ENCODE measurements around the gene IL11RA. TPM values are rescaled to one million over a fixed set of nuclear protein-coding genes. Genes with fewer than 3 reads are reported as not detected.
"Not testable (repeated sequence)": the region's sequence is repeated elsewhere in the genome, so short reads cannot be mapped to it uniquely, and the experiment has no call there.

IL11RA gene
- total RNA-seq, 1 donor from 2014 or later: 4.7 TPM

DNA sequence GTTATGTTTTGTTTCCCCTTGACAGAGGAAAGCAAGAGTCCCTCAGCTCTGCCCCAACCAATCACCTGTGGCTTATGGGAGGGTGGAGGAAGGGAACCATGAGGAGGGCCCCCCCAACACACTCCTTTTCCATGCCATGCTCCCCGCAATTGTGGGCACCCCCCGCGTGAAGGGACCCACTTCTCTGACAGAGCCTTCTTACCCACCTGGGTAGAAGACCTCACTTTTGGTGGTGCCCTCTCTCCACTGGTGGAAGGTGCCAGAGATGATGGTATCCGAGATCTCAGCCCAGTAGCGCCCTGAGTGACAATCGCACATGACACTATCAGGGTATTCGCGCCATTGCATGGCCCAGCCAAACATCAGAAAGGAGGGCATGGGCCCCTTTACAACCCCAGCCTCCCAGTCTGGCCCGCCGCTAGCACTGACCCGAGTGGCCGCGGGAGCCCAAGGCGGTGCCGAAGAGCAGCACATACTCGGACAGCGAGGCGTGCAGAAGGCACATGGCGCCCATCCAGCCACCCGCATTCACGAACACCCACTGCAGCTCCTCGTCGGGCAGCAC is 15.1 kb upstream of the IL11RA start:
- peak overlapping the region; percentile 83 for H3K4me3 ChIP-seq (ENCODE audit: low read depth, low read length)
- DNase-seq (ENCODE audit: low read depth): no peak
- TF ChIP-seq, protein P1, sequence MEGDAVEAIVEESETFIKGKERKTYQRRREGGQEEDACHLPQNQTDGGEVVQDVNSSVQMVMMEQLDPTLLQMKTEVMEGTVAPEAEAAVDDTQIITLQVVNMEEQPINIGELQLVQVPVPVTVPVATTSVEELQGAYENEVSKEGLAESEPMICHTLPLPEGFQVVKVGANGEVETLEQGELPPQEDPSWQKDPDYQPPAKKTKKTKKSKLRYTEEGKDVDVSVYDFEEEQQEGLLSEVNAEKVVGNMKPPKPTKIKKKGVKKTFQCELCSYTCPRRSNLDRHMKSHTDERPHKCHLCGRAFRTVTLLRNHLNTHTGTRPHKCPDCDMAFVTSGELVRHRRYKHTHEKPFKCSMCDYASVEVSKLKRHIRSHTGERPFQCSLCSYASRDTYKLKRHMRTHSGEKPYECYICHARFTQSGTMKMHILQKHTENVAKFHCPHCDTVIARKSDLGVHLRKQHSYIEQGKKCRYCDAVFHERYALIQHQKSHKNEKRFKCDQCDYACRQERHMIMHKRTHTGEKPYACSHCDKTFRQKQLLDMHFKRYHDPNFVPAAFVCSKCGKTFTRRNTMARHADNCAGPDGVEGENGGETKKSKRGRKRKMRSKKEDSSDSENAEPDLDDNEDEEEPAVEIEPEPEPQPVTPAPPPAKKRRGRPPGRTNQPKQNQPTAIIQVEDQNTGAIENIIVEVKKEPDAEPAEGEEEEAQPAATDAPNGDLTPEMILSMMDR (conservative IDR thresholded peaks at IDR 0.05; ENCODE audit: low read depth, low read length): no peak

- H3K4me3 ChIP-seq (ENCODE audit: low read depth, low read length): peak within 1 kb of the TSS; percentile 83
- TF ChIP-seq, protein P1 (conservative IDR thresholded peaks at IDR 0.05; ENCODE audit: low read depth, low read length): no peak
- DNase-seq (ENCODE audit: low read depth): no peak
Measured at GRCh38 chr9:34637356-34638137, 14.4 kb upstream of the IL11RA start, which contains the start of gene SIGMAR1. Gene SIGMAR1 (minus strand): TSS chr9:34637787. CDS start chr9:34637697, 90 bp downstream.

DNA sequence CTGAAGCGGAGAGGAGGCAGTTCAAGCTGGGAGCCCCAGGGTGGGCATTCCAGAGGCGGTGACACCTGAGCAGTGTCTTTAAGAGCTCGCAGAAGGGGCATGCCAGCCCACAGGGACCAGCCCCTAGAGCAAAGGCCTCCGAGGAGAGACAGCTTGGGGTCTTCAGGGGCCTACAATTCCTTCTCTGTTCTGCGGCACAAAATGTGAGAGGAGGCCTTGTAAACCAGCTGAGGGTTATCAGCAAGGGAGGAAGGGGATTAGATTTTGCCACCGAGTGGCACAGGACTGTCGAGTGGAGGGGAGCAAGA is 13.9 kb upstream of the IL11RA start:
- DNase-seq (ENCODE audit: low read depth): no peak
- H3K4me3 ChIP-seq (ENCODE audit: low read depth, low read length): peak overlapping the region; percentile 83
- TF ChIP-seq, protein P1 (conservative IDR thresholded peaks at IDR 0.05; ENCODE audit: low read depth, low read length): no peak

GRCh38 chr9:34639322-34639721 is 12.7 kb upstream of the IL11RA start:
- H3K4me3 ChIP-seq (ENCODE audit: low read depth, low read length); DNase-seq (ENCODE audit: low read depth): not testable (repeated sequence)

- TF ChIP-seq, protein P1 (conservative IDR thresholded peaks at IDR 0.05; ENCODE audit: low read depth, low read length): no peak
- no peak for DNase-seq (ENCODE audit: low read depth)
- H3K4me3 ChIP-seq (ENCODE audit: low read depth, low read length): no peak overlapping the region
Measured at GRCh38 chr9:34642679-34643078, 9.3 kb upstream of the IL11RA start.

DNA sequence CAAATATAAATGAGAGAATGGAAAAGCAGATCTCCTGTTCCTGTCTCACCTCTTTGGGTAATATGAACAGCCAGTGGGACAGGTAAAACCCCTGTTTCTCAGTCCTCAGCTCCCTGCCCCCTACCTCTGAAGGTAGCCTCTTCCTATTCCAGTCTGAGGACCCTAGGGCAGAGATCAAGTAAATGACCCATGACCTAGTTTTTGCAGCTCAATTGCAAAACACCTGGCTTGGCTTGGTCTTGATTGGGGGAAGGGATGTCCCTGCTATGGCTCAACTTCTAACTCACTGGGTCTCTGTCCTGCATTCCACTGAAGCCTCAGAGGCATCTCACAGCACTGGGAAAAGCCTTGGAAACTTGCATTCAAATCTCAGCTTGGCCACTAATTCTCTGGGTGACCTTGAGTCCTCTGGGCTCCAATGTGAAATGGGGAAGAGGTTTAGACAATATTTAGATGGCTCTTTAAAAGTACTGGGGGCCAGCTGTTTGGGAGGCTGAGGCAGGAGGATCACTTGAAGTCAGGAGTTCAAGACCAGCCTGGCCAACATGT is 7.1 kb upstream of the IL11RA start:
- no peak for DNase-seq (ENCODE audit: low read depth)
- H3K4me3 ChIP-seq (ENCODE audit: low read depth, low read length): no peak overlapping the region
- TF ChIP-seq, protein P1 (conservative IDR thresholded peaks at IDR 0.05; ENCODE audit: low read depth, low read length): no peak

GRCh38 chr9:34646211-34647083 is 5.5 kb upstream of the IL11RA start, which contains the start of gene GALT:
Gene GALT (plus strand): TSS chr9:34646675. CDS start chr9:34646705, 30 bp downstream.
- H3K4me3 ChIP-seq (ENCODE audit: low read depth, low read length): peak within 1 kb of the TSS; percentile 70
- TF ChIP-seq, protein P1 (conservative IDR thresholded peaks at IDR 0.05; ENCODE audit: low read depth, low read length): peak; percentile 54
- no peak for DNase-seq (ENCODE audit: low read depth)
